ENCODE measurements around the gene ADORA2A.
"Not testable (repeated sequence)": the region's sequence is repeated elsewhere in the genome, so short reads cannot be mapped to it uniquely, and the experiment has no call there.

Gene ADORA2A

DNA sequence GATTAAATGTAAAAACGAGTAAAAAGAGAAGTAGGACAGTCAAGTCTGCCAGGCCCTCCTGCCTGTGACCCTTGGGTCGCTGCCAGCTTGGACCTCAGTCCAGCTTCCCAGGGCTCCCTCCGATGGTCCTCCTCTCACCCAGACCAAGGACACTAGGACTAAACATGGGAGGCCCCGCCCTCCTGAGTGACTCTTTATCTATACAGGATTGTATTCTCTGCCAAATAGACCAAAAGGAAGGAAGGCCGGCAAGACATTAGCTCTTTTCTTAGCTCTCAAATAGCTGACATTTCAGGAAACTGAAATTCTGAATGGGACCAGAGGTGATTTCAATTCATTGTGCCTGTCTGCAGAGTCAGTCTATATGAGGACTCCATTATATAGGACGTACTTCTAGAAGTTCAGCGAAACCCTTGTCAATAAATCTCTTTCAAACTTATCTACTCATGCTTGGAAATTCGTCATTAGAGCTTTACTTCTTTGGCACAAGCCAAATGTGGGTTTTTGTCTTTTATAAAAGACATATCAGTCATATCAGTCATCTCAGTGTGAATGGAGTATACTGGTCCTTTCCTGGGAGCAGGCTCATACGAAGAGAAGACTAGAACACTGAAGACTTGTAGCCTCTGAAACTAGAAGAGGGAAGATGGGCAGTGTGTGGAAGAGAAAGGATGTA, 28.5 kb downstream of the ADORA2A start:
- no peak for DNase-seq

DNA sequence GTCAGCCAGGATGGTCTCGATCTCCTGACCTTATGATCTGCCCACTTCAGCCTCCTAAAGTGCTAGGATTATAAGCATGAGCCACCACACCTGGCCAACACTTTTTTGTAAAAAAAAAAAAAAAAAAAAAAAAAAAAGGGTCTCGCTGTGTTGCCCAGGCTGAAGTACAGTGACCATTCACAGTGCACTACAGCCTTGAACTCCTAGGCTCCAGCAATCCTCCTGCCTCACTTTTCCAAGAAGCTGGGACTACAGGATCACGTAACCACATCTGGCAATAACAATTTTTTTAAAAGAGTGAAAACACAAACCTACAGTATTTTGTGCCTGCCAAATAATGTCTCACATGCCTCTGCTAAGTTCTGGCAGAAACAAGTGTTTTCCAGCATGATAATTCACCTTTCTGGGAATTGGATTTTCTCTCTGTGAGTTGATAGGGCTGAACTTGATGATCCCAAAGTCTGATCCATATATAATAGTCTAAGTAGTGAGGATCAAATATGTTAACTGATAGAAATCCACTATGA, 30.6 kb downstream of the ADORA2A start:
- no peak for DNase-seq

DNA sequence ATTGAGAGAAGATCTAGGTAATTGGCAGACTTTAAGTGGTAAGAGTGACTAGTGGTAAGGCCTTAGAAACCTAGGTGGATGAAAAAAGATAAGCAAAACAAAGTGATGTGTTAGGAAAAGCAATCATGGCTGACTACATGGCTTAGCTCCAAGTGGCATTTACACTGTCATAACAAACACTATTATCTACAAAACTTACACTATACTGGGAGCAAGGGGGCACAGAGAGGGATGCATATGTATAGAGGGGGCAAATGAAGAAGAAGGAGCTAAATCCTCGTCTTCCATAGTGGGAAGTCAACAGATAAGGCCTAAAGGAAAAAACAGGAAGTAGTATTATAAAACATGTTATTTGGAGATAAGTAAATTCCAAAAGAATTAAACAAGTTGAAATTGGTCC, 32.5 kb downstream of the ADORA2A start:
- no peak for DNase-seq

DNA sequence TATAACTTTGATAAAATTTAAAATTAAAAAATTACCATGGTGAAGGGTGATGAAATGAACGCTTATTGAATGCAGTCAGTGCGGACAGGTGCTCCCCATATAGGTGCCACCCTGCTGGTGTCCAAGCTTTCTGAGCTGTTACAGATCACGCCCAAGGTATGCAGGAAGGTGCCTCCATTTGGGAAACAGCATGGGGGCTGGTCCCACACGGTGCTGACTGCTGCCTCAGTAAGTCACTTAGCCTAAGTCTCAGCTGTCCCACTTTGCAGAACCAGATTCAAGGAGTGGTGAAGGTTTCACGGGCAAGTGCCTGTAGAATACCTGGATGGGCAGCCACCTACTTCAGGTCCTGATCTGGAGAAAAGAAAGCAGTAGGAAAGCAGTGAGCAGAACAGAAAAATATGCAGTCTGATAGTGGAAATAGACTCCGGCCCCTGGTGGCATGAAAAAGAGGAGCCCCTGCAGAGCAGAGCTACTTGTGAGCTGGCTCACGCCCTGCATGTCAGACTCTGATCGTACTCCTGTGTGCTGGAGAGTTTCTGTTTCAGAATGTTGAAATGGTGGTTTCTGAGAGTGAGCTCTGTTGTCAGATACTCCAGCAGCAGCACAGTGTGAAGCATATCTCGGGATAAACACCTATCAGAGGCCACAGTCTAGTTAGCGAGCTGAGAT, 33.2 kb downstream of the ADORA2A start:
- DNase-seq = no peak

- no peak for DNase-seq
These were observed 35.8 kb downstream of the ADORA2A start for GRCh38 chr22:24463071-24463760.

DNA sequence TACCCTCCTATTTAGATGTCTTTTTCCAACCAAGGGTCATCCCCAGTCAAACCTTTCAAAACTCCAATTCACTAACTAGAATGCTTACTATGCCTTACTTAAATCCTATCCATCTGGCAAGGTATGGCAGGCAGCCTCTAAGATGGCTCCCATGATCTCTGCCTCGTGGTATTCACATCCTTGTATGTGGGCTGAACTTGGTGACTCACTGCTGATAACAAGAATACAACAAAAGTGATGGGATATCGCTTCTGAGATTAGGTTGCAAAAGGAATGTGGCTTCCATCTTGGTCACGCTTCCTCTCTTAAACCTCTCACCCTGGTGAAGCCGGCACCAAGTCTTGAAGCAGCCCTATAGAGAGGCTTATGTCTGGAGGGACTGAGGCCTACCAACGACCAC, 38.2 kb downstream of the ADORA2A start:
- DNase-seq = no peak

DNA sequence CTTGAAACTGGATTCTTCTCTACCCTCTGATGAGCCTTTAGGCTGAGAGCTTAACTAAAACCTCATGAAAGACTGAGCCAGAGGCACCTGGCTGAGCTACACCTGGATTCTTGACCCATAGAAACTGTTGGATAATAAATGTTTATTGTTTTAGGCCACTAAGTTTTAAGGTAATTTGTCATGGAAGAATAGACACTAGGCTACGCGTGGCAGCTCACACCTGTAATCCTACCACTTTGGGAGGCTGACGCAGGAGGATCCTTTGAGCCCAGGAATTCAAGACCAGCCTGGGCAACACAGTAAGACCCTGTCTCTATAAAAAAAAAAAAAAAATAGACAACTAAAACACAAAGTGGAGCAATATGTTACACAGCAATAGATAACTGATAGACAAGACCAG, 38.6 kb downstream of the ADORA2A start:
- no peak for DNase-seq

GRCh38 chr22:24466716-24467328, 39.4 kb downstream of the ADORA2A start:
- no peak for DNase-seq

DNA sequence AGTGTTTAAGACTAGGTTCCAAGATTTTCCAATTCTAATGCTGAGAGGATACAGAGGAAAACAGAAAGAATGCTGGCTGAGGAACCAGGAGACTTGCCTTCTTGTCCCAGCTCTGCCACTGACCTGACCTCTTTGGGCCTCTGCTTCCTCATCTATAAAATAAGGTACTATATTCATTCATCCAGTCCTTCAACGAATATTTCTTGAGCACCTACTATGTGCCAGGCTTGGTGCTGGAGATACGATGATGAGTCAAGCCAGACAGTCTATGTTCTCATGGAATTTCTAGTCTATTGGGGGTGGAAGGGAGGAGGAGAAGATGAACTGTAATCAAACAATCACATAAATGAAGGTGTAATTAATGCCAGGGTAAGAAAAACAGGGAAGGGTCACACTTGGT, 39.9 kb downstream of the ADORA2A start:
- no peak for DNase-seq

DNA sequence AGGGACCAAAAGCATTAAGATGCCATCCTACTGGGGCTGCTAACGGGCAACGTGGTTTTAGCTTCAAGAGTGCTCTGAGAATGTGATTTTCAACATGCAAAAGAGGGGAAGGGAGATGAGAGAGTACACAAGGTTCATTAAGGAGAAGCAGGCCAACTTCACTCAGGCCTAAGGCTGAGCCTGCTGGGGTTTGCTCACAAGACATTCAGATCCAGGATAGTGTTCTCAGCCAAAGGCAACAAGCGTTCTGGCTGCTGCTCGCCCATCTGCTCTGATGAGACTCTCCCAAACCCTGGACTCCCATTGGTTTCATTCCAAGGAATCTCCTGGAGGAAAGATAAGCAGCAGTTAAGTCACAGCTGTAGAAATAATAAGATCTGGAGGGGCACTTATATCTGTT, 44.2 kb downstream of the ADORA2A start:
- DNase-seq = no peak

DNA sequence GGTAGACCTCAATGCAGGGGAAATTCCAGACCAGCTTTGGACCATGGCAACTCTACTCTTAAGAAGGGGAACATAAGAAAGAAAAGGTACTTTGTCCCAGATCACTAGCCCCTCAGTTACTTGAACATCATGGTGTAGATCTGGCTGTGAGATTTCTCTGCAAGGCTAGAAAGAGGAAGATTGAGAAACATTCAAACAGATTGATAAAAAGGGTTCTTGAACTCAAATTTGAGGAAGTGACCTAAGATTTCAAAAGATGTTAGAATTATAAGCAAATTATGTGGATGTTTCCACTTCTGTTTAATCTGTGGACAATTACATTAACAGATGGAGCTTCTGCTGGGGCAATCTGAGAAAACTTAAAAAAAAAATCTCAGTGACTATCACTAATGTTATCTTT, 45.9 kb downstream of the ADORA2A start:
- DNase-seq = no peak

GRCh38 chr22:24474221-24474620, 46.8 kb downstream of the ADORA2A start:
- no peak for DNase-seq

DNA sequence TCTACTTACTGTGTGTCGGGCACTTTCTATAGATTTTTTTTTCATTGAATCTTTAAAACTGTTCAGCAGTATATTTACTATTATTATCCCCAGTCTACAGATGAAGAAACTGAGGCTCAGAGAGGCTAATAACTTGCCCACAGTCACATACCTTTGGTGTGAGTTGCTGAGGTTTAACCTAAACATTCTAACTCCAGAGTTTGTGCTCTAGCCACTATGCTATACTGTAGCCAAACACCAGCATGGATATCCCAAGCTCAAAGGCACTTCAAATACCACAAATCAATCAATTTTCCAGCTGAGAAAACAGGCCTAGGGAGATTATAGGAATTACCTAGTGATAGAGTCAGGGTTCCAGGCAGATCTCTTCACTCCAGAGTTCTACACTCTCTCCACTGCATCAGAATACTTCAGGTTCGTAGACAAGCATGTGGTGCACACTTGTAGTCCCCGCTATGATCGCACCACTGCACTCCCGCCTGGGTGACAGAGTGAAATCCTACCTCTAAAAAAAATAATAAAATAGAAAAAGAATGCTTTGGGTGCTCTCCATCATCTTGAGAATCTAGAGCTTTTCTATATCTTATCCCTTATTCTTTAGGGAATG, 47.4 kb downstream of the ADORA2A start:
- no peak for DNase-seq

DNA sequence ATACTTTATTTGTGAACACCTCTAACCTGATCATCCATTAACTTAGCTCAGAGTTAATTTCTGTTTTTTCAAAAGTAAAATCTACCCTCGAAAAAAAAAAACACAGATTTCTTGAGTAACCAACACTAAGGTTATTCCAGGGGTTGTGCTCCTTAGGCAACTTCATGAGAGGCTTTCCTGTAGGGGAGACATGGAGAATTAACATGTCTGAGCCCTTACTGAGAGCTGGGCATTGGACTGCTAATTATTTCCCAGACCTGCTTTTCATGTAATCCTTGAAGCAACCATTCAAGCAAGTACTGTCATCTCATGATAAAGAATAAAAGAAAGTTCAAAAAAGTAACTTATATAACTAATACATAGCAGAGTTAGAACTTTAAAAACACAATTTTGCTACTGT, 54.2 kb downstream of the ADORA2A start:
- DNase-seq = no peak

DNA sequence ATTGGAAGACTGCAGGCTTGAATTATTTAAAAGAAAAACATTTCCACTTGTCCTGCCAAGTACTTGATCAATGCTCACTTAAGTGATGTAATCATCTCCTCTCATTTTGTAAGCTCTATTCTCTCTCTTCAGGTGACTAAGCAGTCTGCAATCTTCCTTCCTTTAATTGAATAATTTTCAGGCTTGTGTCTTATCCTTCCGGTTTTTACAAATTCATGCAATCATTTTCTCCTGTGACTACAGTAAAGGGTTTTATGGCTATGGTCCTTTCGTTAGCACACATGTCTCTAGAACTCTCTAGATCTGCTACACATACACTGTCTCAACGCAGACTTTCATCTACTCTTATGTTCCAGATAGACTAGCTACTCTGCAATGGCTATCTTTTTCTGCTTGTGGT, 55.2 kb downstream of the ADORA2A start:
- no peak for DNase-seq

GRCh38 chr22:24482998-24483397, 55.6 kb downstream of the ADORA2A start:
- DNase-seq = no peak

GRCh38 chr22:24483976-24484545, 56.7 kb downstream of the ADORA2A start:
- DNase-seq = no peak

GRCh38 chr22:24485170-24485569, 57.8 kb downstream of the ADORA2A start:
- no peak for DNase-seq

GRCh38 chr22:24485608-24486007, 58.2 kb downstream of the ADORA2A start:
- DNase-seq = no peak

GRCh38 chr22:24486501-24486921, 59.1 kb downstream of the ADORA2A start:
- peak in 1 of 2 experiments; percentile 49 for DNase-seq

GRCh38 chr22:24489011-24489410, 61.6 kb downstream of the ADORA2A start:
- DNase-seq = no peak

DNA sequence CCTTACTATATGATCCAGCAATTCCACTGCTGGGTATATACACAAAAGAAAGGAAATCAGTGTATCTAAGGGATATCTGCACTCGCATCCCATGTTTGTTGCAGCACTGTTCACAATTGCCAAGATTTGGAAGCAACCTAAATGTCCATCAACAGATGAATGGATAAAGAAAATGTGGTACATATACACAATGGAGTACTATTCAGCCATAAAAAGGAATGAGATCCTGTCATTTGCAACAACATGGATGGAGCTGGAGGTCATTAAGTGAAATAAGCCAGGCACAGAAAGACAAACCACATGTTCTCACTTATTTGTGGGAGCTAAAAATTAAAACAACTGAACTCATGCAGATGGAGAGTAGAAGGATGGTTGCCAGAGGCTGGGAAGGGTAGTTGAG, 62.0 kb downstream of the ADORA2A start:
- DNase-seq = not testable (repeated sequence)
